GM10266 (cell line): ENCODE data around the gene USP48.

Experiments
- DNase-seq: peaks from one replicate; pipeline ENCODE4 v3.0.0; 2012; ENCODE audit errors: extremely low spot score
- TF ChIP-seq, protein P1 (sequence below): IDR thresholded peaks from 2 replicates; pipeline ENCODE4 v1.5.1; 2012; ENCODE audit warnings: mild to moderate bottlenecking, low read depth; ENCODE audit not compliant: control insufficient read depth, insufficient read depth; ENCODE audit errors: missing control alignments

The USP48 gene

DNA sequence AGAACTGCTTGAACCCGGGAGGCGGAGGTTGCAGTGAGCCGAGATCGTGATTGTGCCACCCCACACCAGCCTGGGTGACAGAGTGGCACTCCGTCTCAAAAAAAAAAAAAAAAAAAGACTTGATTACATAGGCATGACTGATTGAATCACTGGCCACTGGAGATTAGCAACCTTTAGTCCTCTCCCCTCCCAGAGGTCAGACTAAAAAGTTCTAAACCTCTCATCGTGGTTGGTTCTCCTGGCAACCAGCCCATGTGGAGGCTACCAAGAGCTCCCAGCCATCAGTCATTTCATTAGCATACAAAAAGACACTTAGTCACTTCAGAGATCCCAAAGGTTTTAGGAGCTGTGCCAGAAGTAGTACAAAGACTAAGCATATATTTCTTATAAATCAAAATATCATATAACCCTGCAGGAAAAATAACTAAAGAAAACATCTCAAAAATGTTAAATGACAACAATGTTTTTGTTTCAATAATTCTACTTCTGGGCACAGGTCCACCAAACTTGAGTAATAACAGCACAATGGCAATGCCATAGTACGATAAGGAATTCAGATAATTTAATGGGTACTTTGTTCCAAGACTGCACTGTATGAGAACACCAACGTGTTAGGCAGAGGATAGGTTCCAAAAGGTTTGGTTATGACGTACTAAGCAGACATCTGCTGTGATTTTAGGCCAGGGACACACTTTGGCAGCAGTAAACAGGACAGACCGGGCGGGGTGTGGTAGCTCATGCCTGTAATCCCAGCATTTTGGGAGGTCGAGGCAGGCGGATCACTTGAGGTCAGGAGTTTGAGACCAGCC, 18.1 kb downstream of the USP48 start:
- DNase-seq = no peak
- TF ChIP-seq, protein P1, sequence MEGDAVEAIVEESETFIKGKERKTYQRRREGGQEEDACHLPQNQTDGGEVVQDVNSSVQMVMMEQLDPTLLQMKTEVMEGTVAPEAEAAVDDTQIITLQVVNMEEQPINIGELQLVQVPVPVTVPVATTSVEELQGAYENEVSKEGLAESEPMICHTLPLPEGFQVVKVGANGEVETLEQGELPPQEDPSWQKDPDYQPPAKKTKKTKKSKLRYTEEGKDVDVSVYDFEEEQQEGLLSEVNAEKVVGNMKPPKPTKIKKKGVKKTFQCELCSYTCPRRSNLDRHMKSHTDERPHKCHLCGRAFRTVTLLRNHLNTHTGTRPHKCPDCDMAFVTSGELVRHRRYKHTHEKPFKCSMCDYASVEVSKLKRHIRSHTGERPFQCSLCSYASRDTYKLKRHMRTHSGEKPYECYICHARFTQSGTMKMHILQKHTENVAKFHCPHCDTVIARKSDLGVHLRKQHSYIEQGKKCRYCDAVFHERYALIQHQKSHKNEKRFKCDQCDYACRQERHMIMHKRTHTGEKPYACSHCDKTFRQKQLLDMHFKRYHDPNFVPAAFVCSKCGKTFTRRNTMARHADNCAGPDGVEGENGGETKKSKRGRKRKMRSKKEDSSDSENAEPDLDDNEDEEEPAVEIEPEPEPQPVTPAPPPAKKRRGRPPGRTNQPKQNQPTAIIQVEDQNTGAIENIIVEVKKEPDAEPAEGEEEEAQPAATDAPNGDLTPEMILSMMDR = no peak

DNA sequence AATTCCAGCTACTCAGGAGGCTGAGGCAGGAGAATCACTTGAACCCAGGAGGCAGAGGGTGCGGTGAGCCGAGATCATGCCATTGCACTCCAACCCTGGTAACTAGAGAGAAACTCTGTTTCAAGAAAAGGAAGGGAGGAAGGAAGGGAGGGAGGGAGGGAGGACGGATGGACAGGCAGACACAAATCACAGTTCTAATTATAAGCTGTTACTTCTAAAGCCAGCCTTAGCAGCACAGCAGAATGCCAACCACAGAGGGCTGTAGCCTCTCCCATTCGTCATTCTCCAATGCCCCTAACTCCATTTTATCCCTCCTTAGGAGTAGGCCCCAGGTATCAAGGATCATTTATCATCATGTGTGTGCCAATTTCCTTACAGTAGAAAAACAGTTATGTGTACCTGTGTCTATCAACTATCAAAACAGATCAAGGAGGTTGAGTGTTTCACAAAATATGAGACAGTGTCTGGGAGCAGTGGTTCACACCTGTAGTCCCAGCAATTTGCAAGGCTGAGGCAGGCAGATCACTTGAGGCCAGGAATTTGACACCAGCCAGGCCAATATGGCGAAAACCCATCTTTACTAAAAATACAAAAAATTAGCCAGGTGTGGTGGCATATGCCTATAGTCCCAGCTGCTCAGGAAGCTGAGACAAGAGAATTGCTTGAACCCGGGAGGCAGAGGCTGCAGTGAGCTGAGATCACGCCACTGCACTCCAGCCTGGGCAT, 19.1 kb downstream of the USP48 start:
- TF ChIP-seq, protein P1 = no peak
- no peak for DNase-seq

DNA sequence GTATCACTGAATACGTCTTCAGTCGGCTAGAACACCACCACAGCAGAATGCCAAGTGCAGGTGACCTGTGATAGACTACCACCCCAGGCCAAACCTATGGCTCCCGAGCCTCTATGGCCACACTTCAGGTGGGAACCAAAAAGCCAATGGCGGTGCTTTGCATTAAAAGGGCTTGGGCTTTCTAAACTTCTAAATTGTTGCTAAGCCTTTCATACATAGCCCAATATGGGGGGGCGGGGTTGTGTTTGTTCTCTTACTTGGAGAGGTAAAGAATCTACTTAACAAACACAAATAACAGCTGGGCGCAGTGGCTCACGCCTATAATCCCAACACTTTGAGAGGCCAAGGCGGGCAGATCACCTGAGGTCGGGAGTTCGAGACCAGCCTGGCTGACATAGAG, 19.7 kb downstream of the USP48 start:
- TF ChIP-seq, protein P1 = no peak
- DNase-seq = no peak

DNA sequence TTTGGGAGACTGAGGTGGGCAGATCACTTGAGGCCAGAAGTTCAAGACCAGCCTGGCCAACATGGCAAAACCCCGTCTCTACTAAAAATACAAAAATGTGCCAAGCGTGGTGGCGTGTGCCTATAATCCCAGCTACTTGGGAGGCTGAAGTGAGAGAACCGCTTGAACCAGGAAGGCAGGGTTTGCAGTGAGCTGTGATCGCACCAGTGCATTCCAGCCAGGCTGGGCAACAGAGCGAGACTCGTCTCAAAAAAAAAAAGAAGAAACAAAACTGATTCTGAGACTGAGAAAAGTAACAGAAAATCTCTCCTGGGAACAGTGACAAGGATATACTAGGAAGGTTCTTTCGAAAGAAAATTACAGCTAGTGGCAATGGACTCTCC, 20.9 kb downstream of the USP48 start:
- TF ChIP-seq, protein P1 = no peak
- no peak for DNase-seq

DNA sequence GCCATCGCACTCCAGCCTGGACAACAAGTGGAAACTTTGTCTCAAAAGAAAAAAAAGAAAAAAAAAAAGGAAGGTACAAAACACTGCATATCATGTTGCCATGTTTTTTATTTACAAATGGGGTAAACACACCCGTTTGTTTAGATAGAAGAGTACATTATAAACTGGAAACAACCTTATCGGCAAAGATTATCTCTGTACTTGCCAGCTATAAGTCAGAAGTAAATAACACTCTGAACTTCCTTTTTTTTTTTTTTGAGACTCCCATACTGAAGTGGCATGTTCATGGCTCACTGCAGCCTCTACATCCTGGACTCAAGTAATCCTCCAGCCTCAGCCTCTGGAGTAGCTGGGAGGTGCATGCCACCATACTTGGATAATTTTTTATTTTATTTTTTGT, 21.9 kb downstream of the USP48 start:
- DNase-seq = no peak
- TF ChIP-seq, protein P1 = no peak

DNA sequence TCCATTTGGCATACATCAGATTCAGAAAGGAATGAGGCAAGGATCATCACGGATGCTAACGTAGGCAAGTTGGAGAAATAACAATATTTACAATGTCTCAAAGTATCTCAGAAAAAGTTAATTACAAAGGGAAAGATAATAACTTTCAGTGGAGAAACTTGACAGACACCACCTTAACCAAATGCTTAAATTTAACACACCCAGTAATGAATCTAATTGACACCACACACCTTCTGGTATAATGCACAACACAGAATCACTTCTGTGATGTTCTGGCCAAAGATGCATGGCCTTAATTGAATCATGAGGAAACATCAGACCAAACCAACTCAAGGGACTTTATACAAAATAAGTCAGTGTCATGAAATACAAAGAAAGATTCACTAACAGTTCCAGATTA, 23.1 kb downstream of the USP48 start:
- TF ChIP-seq, protein P1 = no peak

DNA sequence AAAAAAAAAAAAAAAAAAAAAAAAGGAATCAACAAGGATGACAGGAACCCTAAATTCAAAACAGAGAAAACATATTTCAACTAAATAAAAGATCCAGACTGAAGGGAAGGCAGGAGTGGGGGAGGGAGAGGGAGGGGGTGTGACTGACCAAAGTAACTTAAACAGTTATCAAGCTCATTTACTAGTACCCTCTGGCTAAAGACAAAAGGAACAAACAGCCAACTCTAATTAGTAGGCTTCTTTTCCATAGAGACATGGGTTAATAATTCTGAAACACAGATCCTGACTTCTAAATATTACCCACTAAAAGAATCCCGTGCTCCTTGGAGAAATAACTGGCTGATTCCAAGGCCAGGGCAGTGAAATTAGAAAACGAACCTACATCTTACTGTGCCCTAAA, 23.8 kb downstream of the USP48 start:
- DNase-seq = no peak
- TF ChIP-seq, protein P1 = no peak

More for the DNA sequence above, 23.1 kb downstream of the USP48 start:
- no peak for DNase-seq
